Common myeloid progenitor, CD34-positive (primary cell): ENCODE data around the gene ELMO3.

Experiments used
- CTCF ChIA-PET: fragments of 350-600 bp; sonication (Branson Sonifier 250); formaldehyde crosslinking; loops from one replicate; lab custom pipeline; 2021; ENCODE audit warnings: antibody characterized with exemption; lab: Charles Lee
- POLR2A ChIA-PET: fragments of 350-600 bp; sonication (Branson Sonifier 250); formaldehyde crosslinking; loops from one replicate; lab custom pipeline; 2021; ENCODE audit warnings: antibody characterized with exemption; lab: Charles Lee
- DNase-seq, 3 donors: peaks; one replicate each; pipeline versions ENCODE4 v3.0.0 to v3.0.0-alpha.2; 2013
- H3K27ac ChIP-seq, 2 experiments: 1 replicate in 1 of 2; 2 replicates in 1 of 2; pipeline ENCODE4 v1.7.0; 2013; ENCODE audit warnings: inconsistent platforms in 2 of 2, low read length in 2 of 2, mild to moderate bottlenecking in 2 of 2, low read depth in 1 of 2, moderate library complexity in 1 of 2; ENCODE audit not compliant: severe bottlenecking in 2 of 2, insufficient read depth in 1 of 2, poor library complexity in 1 of 2
- H3K27me3 ChIP-seq, 5 experiments: replicated peaks in 2 of 5; 1 replicate in 3 of 5; 2 replicates in 2 of 5; pipeline versions ENCODE4 v1.6.1 to v1.7.0; 2013; ENCODE audit warnings: low read length in 4 of 5, mild to moderate bottlenecking in 2 of 5, moderate library complexity in 2 of 5, inconsistent platforms in 1 of 5; ENCODE audit not compliant: insufficient read depth in 5 of 5, control insufficient read depth in 4 of 5
- H3K36me3 ChIP-seq, 4 experiments: 1 replicate in 2 of 4; 2 replicates in 2 of 4; pipeline versions ENCODE4 v1.6.1 to v1.7.0; 2013; ENCODE audit warnings: low read length in 3 of 4, control low read depth in 1 of 4, mild to moderate bottlenecking in 1 of 4; ENCODE audit not compliant: control insufficient read depth in 4 of 4, insufficient read depth in 4 of 4
- H3K4me1 ChIP-seq, 4 experiments: 1 replicate in 3 of 4; 2 replicates in 1 of 4; pipeline versions ENCODE4 v1.6.1 to v1.7.1; 2013; ENCODE audit warnings: low read length in 3 of 4, mild to moderate bottlenecking in 3 of 4, control low read depth in 1 of 4, inconsistent platforms in 1 of 4, moderate library complexity in 1 of 4; ENCODE audit not compliant: control insufficient read depth in 4 of 4, insufficient read depth in 4 of 4; ENCODE audit errors: control extremely low read depth in 1 of 4
- H3K4me3 ChIP-seq, 7 experiments: 1 replicate in 4 of 7; 2 replicates in 3 of 7; pipeline versions ENCODE4 v1.5.1 to v1.7.0; 2013; ENCODE audit warnings: mild to moderate bottlenecking in 7 of 7, low read length in 6 of 7, moderate library complexity in 6 of 7, inconsistent platforms in 2 of 7, low read depth in 2 of 7, control low read depth in 1 of 7; ENCODE audit not compliant: insufficient read depth in 4 of 7, control insufficient read depth in 1 of 7; ENCODE audit errors: extremely low read depth in 1 of 7
- H3K9me3 ChIP-seq, 5 experiments: 1 replicate in 4 of 5; 2 replicates in 1 of 5; pipeline versions ENCODE4 v1.6.1 to v1.7.1; 2013; ENCODE audit warnings: low read length in 4 of 5, mild to moderate bottlenecking in 2 of 5, inconsistent platforms in 1 of 5, low read depth in 1 of 5, moderate library complexity in 1 of 5; ENCODE audit not compliant: control insufficient read depth in 4 of 5, insufficient read depth in 2 of 5; ENCODE audit errors: control extremely low read depth in 1 of 5
- WGBS: methylation state at CpG from one replicate; pipeline ENCODE4 v1.1.5; 2013; ENCODE audit not compliant: insufficient coverage; 5-methylcytosine and 5-hydroxymethylcytosine counted together

Gene ELMO3

DNA sequence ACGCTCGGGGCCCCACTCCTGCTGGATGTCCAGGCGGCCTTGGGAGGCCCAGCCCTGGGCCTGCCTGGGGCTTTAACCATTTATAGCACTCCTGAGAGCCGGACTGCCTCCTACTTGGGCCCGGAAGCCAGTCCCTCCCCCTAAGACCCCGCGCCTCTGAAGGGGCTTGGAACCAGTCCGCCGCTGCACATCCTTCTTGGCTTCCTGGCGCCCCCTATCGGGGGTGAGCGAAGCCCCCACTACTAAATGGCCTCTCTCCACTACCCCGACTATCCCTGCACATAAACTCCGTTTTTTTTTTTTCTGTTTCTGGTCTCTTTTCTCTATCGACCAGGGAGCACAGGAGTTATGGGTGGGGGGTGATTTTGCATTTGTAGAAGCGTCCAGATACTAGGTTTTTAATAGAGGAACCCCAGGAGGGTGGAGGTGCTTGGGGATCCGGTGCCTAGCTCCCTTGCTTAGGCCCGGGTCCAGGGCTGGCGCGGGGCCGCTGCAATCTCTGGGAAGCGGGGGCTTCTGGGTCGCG lies 29.2 kb upstream of the ELMO3 start:
- ChIA-PET CTCF (interaction anchor here (1.0 to 3.6 kb wide), 12 partner anchors 8 to 222 kb away, joined by 3 to 15 read pairs (median 4); partner anchors contain the start of genes B3GNT9 and FBXL8), POLR2A (interaction anchor here (0.6 kb wide), 1 partner anchor 323 kb away, joined by 4 read pairs; no protein-coding TSS in a partner anchor)
- WGBS = 8% methylated on average over 14 of the region's 24 CpGs
- DNase-seq = peak in 2 of 3 donors; percentile 63 to 64
- Histone ChIP-seq H3K36me3 (no peaks in the 10 kb centered on the region), H3K4me3 (peak overlapping the region in 6 of 7 experiments; percentile 16 to 70 (median 40)), H3K27ac (peak overlapping the region in 1 of 2 experiments; percentile 65), H3K27me3 (peaks cover 4 to 93% (median 47%) of the 10 kb centered on the region in 5 experiments), H3K9me3 (no peaks in the 10 kb centered on the region), H3K4me1 (peaks cover 0 to 53% (median 38%) of the 10 kb centered on the region in 4 experiments)

DNA sequence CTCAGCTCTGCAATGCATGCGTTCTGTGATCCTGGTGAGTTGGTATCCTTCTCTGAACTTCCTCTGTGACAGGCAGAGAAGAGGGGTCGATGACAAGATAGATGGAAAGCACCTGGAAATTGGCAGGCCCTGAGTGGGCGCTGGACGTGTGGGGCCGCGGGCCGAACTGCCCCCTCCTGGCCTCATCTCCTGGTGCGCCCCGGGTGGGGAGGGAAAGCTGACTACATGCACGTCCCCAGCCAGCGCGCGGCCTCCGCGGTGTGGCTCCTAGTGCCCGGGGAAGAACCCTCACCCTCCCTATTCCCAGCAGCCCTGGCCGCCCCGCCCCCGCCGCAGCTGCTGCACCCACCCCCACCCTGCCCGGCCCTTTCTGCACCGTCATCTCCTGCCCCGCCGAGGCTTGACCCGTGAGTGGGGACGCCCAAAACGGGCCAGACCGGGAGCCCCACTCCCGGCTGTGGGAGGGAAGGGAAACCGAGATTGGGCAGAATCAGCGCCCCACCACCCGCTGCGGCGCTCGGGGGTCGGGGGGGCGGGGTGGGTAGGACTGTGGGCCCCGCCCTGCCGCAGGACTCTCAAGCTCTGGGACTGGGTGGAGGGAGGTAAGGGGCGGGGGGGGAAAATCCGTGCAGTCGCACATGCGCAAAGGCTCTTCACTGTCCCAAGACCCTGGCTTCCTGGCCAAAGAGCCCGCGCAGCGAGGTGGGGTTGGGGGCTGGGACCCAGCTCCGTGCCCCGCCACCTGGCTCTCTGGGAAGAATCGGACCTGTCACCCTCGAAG lies 28.6 kb upstream of the ELMO3 start, which contains the start of gene NOL3:
Gene NOL3, plus strand, starts transcription at position 371 of the 781 bp plus-strand sequence.
- Histone ChIP-seq H3K36me3 (no peaks in the 10 kb centered on the region), H3K9me3 (no peaks in the 10 kb centered on the region), H3K4me3 (peak within 1 kb of the TSS in 6 of 7 experiments; percentile 16 to 70 (median 44)), H3K27ac (peak within 1 kb of the TSS in 1 of 2 experiments; percentile 65), H3K4me1 (peaks cover 0 to 51% (median 38%) of the 10 kb centered on the region in 4 experiments), H3K27me3 (peaks cover 4 to 93% (median 46%) of the 10 kb centered on the region in 5 experiments)
- CTCF ChIA-PET = interaction anchor here (1.0 to 2.9 kb wide), 7 partner anchors 9 to 223 kb away, joined by 3 to 15 read pairs (median 4); partner anchors contain the start of gene FBXL8
- peak in 1 of 3 donors; percentile 54 for DNase-seq
- POLR2A ChIA-PET = no interaction called here
- 0% methylated on average over 26 of the region's 50 CpGs for WGBS

DNA sequence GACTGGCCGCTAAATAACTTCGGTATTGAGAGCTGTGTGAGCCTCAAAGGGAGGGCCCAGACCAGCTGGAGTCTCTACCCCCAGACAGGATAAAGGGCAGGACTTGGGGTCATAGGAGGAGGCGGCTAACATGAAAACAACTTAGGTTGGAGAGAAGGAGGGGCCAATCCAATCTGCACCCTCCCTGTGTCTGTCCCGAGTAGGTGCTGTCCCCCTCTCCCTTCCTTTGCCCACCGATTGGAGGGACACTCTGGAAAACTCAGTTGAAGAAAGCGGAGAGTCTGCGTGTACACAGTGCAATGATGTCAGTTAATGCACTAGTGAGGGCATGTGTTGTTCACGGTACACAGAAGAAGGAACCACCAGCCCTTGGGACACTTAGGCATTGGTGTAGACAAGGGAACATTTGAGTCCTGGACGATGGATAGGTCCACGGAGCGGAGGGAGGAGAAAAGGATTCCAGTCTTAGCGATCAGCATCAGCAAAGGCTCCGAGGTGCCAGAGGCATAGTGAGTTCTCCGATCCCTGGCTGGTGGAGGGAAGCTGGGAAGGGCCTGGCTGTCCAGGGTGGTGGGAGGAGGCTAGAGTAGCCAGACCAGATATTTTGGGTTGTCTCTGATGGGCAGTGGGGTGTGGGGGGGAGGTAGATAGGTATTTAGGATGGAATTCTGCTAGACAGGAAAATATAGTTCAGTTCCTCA lies 27.8 kb upstream of the ELMO3 start:
- POLR2A ChIA-PET = no interaction called here
- H3K27me3 ChIP-seq = peaks cover 4 to 93% (median 48%) of the 10 kb centered on the region in 5 experiments
- 64% methylated on average over 9 of the region's 14 CpGs for WGBS
- no peak for DNase-seq
- no peaks in the 10 kb centered on the region for H3K36me3 ChIP-seq
- peaks cover 0 to 44% (median 35%) of the 10 kb centered on the region in 4 experiments for H3K4me1 ChIP-seq
- H3K9me3 ChIP-seq = no peaks in the 10 kb centered on the region
- H3K4me3 ChIP-seq = peak overlapping the region in 4 of 7 experiments; percentile 8 to 66 (median 48)
- CTCF ChIA-PET = interaction anchor here (1.0 to 2.9 kb wide), 5 partner anchors 10 to 143 kb away, joined by 3 to 15 read pairs (median 3); partner anchors contain the start of gene FBXL8
- H3K27ac ChIP-seq = peak overlapping the region in 1 of 2 experiments; percentile 9

DNA sequence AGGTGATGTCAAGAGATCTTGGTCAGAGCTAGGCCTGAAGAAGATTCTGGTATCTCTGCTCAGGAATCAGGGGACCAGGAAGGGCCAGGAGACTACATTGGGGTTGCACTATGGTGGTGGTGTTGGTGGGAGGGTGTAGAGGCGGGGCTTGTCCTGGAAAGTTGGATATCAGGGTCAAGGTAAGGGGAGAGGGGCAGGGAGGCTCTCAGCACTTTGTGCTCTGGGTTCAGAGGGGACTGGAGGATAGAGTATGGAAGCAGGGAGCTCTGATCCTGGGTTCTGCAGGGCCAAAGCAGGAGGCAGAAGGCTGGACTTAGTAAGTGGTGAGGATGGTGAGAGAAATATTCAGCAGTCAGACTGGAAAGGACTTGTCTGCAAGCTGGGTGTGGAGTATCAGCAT lies 25.6 kb upstream of the ELMO3 start:
- no peak for DNase-seq
- Histone ChIP-seq H3K4me3 (peak overlapping the region in 2 of 7 experiments; percentile 54 to 70), H3K36me3 (peaks cover 0 to 2% (median 0%) of the 10 kb centered on the region in 4 experiments), H3K27me3 (peaks cover 4 to 93% (median 53%) of the 10 kb centered on the region in 5 experiments), H3K27ac (no peak overlapping the region), H3K4me1 (peaks cover 0 to 47% (median 40%) of the 10 kb centered on the region in 4 experiments), H3K9me3 (no peaks in the 10 kb centered on the region)
- POLR2A ChIA-PET = no interaction called here
- 100% methylated on average over 1 of the region's 1 CpG for WGBS
- CTCF ChIA-PET = interaction anchor here (0.7 to 3.7 kb wide), 11 partner anchors 10 to 230 kb away, joined by 3 to 21 read pairs (median 5); partner anchors contain the start of genes EXOC3L1, FBXL8 and TRADD

DNA sequence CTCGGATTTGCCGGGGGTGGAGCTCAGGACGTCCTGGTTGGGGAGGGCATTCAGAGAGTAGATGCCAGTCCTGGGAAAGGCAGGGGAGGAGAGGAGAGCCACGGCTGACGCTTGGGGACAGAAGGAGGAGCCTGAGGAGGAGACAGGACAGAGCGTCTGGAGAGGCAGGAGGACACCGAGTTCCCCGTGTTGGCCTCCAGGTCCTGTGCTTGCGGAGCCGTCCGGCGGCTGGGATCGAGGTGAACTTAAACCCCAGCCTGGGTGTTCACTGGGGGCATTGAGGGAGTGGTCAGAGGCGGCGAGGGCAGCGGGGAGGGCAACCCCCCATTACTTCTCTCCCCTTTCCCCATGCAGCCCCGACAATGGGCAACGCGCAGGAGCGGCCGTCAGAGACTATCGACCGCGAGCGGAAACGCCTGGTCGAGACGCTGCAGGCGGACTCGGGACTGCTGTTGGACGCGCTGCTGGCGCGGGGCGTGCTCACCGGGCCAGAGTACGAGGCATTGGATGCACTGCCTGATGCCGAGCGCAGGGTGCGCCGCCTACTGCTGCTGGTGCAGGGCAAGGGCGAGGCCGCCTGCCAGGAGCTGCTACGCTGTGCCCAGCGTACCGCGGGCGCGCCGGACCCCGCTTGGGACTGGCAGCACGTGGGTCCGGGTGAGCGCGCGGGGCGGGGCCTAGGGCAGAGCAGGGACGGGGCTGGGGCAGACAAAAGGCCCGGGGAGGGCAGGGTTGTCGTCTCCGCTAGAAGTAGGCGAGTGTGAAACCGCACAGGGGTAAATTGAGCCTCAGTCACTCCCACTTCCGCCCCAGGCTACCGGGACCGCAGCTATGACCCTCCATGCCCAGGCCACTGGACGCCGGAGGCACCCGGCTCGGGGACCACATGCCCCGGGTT lies 24.9 kb upstream of the ELMO3 start:
- H3K27ac ChIP-seq = no peak overlapping the region
- WGBS = under 1% methylated on average over 53 of the region's 71 CpGs
- H3K4me1 ChIP-seq = peaks cover 0 to 49% (median 41%) of the 10 kb centered on the region in 4 experiments

More for the DNA sequence above, 24.9 kb upstream of the ELMO3 start:
- peaks cover 4 to 86% (median 52%) of the 10 kb centered on the region in 5 experiments for H3K27me3 ChIP-seq
- peak overlapping the region; percentile 2 to 70 (median 37) for H3K4me3 ChIP-seq
- ChIA-PET POLR2A (no interaction called here), CTCF (interaction anchor here (0.7 to 4.6 kb wide), 15 partner anchors 9 to 231 kb away, joined by 3 to 34 read pairs (median 5); partner anchors contain the start of genes B3GNT9, EXOC3L1, FBXL8 and TRADD)
- H3K36me3 ChIP-seq = peaks cover 0 to 2% (median 0%) of the 10 kb centered on the region in 4 experiments
- no peaks in the 10 kb centered on the region for H3K9me3 ChIP-seq
- peak; percentile 80 to 91 (median 88) for DNase-seq
